Suppressor macrophage treated with lipopolysaccharide for 1 hour (primary cell): ENCODE measurements around the gene TPX2.

Source experiments
- DNase-seq, 3 donors: peaks; one replicate each; pipeline ENCODE4 v3.0.0-alpha.2; 2020 to 2022

TPX2 gene, protein sequence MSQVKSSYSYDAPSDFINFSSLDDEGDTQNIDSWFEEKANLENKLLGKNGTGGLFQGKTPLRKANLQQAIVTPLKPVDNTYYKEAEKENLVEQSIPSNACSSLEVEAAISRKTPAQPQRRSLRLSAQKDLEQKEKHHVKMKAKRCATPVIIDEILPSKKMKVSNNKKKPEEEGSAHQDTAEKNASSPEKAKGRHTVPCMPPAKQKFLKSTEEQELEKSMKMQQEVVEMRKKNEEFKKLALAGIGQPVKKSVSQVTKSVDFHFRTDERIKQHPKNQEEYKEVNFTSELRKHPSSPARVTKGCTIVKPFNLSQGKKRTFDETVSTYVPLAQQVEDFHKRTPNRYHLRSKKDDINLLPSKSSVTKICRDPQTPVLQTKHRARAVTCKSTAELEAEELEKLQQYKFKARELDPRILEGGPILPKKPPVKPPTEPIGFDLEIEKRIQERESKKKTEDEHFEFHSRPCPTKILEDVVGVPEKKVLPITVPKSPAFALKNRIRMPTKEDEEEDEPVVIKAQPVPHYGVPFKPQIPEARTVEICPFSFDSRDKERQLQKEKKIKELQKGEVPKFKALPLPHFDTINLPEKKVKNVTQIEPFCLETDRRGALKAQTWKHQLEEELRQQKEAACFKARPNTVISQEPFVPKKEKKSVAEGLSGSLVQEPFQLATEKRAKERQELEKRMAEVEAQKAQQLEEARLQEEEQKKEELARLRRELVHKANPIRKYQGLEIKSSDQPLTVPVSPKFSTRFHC

GRCh38 chr20:31738729-31739549, at the start of gene TPX2:
TSS of gene TPX2 (plus strand) at chr20:31739290. CDS start at chr20:31757477, 18,187 bp downstream.
- DNase-seq = peak; percentile 95 to 97 (median 96)

DNA sequence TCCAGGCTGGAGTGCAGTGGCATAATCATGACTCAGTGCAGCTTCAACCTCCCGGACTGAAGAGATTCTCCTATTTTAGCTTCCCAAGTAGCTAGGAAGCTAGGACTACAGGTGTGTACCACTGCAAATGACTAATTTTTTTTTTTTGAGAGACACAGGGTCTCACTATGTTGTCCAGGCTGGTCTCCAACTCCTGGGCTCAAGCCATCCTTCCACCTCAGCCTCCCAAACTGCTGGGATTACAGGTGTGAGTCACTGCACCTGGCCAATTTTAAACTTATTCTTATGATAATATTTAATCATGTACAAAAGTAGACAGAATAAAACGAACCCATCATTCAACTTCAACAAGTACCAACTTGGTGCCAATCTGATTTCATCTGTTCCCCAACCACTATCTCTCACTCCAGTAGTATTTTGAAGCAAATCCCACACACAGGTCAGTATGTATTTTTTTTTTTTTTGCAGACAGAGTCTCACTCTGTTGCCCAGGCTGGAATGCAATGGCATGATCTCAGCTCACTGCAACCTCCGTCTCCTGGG, 48.9 kb upstream of the TPX2 start:
- DNase-seq = no peak

GRCh38 chr20:31691646-31692275, 47.3 kb upstream of the TPX2 start:
- peak in 1 of 3 donors; percentile 36 for DNase-seq

DNA sequence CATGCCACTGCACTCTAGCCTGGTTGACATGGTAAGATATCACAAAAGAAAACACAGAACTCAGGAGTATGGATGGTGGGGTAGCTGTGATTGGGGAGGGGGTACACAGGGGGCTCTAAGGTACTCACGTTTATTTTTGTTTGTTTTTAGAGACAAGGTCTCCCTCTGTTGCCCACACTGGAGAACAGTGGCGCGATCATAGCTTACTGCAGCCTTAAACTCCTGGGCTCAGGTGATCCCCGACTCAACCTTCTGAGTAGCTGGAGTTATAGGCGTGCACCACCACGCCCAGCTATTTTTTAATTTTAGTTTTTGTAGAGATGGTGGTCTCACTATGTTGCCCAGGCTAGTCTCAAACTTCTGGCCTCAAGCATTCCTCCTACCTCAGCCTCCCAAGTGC, 45.7 kb upstream of the TPX2 start:
- DNase-seq = no peak

DNA sequence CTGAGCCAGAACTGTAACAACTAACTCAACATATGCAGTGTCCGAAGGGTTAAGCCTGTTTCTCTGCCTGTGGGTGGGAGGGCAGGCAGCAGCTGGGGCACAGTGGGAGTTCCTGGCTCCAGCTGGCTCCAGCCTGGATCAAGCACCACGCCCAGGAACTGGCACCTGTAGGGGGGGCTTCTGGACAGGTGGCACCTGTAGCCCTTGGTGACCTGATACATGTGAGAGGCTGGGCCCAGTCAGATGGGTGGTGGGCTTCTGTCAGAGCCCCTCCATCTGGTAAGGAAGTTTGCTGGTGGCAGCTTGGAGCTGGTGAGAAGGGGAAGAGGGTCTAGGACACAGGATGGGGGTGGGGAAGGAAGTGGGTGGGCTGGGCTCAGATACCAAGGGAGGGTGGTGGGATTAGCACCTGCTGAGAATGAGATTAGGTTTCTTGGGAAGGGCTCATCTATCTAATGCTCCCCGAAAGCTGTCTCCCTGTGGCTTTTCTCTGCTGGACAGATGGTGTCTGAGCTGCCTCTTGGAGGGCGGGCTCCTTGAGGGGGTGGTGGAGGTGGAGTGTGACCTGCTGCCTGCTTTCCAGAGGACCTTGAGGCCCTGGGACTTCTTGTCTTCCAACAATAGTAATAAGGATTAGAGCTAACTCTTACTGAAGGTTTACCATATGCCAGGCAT, 45.0 kb upstream of the TPX2 start:
- DNase-seq = no peak

- DNase-seq = no peak
Measured at GRCh38 chr20:31694842-31695593, 44.1 kb upstream of the TPX2 start.

DNA sequence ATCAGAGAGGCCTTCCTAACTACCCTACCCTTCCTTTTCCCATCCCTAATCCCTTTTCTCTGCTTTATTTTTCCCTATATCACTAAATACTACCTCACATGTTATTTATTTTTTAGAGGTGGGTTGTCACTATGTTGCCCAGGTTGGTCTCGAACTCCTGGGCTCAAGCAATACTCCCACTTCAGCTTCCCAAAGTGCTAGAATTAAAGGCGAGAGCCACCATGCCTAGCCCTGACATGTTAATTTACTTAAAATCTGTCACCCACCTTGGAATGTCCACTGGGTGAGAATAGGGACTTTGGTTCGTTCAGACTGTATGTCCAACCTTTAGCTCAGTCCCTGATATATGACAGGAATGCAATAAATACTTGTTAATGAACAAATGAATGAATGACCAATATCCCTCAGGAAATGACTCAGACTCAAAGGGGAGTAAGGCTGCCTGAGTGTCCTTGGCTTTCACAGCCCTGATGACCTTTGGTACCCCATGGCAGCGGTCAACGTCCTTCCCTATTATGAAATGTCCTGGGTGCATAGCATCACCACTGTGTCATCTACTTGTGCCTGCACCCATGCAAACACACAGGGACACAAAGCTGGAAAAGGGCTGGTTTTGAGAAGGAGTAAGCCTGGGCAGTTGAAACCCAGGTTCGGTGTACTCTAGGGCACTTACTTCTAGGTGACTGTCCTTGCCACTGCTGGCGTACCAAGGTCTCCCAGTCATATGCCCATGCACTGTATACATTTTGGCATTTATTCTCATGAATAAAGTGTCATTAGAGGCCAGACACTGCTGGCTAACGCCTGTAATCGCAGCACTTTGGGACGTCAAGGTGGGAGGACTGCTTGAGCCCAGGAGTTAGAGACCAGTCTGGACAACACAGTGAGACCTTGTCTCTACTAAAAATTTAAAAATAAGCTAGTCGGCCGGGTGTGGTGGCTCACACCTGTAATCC, 43.0 kb upstream of the TPX2 start:
- DNase-seq = peak; percentile 85 to 93 (median 87)

DNA sequence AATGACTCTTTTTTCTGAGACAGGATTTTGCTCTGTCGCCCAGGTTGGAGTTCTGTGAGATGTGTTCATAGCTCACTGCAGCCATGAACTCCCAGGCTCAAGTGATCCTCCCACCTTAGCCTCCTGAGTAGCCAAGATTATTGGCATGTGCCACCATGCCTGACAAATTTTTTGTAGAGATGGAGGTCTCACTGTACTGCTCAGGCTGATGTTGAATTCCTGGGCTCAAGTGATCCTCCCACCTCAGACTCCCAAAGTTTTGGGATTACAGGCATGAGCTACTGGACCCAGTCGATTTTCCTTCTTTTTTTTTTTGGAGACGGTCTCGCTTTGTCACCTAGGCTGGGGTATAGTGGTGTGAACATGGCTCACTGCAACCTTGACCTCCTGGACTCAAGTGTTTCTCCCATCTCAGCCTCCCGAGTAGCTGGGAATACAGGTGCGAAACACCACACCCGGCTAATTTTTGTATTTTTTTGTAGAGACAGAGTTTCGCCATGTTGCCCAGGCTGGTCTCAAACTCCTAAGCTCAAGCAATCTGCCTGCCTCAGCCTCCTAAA, 40.8 kb upstream of the TPX2 start:
- DNase-seq = no peak

- DNase-seq = peak; percentile 89 to 95 (median 93)
Measured at GRCh38 chr20:31698803-31699718, 40.0 kb upstream of the TPX2 start.

DNA sequence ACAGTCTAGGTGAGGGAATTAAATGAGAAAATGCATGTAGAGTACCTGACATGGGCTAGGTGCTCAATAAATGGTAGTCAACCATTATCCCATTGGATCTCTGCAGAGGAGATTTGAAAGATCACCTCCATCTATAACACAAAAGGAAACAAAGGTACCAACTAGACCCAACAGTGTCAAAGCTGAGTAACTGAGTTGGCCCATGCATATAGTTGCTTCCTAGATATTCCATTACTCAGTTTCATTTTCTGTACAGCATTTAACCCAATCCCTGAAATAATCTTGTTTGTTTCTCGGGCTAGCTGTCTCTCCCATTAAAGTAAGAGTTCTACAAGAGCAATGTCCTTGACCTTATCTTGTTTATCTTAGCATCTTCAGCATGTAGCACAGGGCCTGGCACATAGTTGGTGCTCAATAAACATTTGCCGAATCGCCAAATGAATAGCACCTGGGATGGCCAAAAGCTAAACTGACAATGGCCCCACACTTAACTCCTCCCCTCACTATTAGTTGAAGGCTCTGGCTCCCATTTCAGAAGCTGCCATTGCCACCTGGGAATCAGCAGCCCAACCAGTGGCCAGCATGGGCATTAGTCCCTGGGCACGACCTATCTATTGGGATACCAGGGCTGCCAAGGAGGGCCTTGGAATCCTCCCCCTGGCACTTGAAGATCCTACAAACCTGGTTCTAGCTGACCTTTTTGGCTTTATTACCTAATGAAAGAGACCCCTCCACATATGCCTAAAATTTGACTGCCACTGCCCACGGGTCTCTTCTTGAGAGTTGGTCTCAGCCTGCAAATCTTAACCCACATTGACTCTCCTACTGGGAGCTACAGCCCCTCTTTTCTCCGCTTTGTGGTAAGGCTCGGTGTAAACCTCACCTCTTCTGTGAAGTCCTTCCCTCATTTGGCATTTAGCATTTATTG, 39.0 kb upstream of the TPX2 start:
- no peak for DNase-seq

DNA sequence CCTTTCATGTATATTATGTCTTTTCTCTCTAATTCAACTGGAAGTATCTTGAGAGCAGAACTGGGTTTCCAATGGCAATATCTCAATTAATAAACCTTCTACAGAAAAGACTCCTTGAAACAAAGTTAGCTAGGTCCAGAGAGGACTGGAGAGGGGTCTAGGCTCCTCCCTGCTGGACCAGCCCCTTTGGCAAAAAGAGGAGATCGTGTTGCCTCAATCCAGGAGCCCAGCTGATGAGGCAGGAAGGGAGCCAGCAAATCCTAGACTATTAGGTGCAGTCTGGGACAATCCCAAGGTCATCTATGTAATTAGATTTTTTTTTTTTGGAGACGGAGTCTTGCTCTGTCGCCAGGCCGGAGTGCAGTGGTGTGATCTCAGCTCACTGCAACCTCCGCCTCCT, 38.3 kb upstream of the TPX2 start:
- DNase-seq = no peak

DNA sequence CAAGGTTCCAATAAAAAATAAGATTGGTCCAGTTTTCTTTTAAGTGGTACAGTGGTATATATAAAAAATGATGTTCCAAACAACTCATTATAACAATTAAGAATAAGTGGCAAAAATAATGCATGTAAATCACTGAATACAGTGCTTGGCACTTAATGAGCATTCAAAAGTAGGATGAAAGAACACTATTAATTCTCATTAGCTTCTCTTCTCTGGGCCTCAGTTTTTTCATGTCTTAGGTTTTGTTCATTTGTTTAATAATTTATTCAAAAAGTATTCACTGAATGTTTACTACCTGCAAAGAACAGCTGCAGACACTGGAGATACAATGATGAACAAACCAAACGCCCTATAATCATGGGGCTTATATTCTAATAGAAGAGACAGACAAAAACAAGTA, 37.5 kb upstream of the TPX2 start:
- no peak for DNase-seq

- DNase-seq = no peak
Measured at GRCh38 chr20:31704225-31705119, 34.6 kb upstream of the TPX2 start.

DNA sequence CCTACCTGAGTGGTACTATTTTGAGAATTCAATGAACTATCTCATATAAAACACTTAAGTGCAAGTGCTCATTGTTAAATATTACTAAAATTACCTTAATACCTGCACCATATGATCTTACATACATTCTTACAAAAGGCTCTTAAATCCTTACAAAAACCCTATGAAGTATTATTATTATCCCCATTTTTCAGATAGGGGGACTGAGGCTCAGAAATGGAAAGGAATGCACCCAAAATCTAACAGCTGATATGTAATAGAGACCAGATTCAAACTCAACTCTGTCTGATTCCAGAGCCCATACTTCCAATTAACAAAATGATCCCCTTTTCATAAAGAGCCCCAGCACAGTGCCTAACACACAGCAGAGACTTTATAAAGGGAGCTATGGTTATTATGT, 33.9 kb upstream of the TPX2 start:
- DNase-seq = no peak

DNA sequence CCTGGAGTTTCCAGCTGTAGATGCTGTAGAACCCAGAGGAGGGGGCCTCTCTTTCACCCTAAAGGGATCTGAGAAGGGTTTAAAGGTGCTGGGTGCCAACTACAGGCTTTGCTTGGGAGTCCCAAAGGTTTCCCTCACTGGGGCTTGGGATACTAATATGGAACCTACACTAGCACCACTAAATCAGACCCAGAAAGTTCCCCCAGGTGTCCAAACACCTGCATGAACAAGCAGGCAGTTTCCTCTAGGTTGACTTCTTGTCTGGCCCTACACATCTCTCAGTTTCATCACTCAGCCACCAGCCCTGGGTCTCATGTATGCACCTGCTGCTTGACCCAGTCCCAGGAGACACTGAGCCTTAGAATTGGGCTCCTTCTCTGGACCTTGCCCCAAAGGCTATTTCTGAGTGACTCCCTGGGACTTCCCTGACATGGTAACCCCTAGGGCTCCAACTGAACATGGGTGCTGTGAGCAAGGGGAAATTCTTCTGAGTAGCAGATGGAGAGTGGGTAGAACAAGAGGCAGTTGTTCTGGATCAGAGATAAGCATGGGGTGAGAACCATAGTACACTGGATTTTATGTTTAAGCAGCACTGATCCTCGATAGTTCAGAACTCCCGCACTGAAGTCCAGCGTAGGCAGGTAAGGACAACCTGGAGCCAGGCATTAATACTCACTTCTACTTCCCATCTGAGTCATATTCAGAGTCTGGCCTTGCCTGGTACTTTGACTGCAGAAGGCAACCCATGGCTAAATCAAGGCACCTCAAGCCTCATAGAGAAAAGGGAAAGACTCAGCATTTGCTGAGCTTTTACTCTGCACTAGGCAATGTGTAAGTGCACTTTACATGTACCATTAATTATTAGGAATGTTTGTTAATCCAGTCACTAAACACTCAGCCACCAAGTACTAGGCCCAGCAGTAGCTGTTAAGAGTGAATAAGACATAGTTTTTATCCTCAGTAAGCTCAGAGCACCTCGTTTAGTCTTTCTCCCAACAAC, 33.2 kb upstream of the TPX2 start:
- peak; percentile 48 to 63 (median 63) for DNase-seq
